ENCODE results near the gene BYSL. TPM values are rescaled to one million over a fixed set of nuclear protein-coding genes. Genes with fewer than 3 reads are reported as not detected.
A peak's percentile ranks its signal among the peaks of the same experiment; 100 is the strongest.

Gene BYSL
- total and polyA plus RNA-seq, 9 of the 15 experiments (the other 6 are each of a cell fraction or from before 2014, with no cell fraction given) = 22.2 to 92.3 (median 53.4) TPM

DNA sequence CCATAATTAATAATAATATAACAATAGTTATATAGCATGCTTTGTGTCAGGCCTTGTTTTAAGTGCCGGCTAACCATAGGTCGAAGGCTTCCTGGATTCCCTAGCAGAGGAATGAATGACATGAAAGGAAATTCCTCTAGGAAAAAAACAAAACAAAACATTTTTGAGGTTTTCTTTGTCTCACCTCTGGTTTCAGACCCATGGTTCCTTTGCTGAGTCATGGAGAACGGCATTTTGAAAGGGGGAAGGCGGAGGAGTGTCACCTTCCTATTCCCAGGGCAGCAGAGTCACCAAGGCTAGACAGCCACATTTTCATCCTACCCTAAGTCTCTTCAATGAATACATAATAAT is 45.6 kb downstream of the BYSL start (continued):
- TF ChIP-seq, protein P1, sequence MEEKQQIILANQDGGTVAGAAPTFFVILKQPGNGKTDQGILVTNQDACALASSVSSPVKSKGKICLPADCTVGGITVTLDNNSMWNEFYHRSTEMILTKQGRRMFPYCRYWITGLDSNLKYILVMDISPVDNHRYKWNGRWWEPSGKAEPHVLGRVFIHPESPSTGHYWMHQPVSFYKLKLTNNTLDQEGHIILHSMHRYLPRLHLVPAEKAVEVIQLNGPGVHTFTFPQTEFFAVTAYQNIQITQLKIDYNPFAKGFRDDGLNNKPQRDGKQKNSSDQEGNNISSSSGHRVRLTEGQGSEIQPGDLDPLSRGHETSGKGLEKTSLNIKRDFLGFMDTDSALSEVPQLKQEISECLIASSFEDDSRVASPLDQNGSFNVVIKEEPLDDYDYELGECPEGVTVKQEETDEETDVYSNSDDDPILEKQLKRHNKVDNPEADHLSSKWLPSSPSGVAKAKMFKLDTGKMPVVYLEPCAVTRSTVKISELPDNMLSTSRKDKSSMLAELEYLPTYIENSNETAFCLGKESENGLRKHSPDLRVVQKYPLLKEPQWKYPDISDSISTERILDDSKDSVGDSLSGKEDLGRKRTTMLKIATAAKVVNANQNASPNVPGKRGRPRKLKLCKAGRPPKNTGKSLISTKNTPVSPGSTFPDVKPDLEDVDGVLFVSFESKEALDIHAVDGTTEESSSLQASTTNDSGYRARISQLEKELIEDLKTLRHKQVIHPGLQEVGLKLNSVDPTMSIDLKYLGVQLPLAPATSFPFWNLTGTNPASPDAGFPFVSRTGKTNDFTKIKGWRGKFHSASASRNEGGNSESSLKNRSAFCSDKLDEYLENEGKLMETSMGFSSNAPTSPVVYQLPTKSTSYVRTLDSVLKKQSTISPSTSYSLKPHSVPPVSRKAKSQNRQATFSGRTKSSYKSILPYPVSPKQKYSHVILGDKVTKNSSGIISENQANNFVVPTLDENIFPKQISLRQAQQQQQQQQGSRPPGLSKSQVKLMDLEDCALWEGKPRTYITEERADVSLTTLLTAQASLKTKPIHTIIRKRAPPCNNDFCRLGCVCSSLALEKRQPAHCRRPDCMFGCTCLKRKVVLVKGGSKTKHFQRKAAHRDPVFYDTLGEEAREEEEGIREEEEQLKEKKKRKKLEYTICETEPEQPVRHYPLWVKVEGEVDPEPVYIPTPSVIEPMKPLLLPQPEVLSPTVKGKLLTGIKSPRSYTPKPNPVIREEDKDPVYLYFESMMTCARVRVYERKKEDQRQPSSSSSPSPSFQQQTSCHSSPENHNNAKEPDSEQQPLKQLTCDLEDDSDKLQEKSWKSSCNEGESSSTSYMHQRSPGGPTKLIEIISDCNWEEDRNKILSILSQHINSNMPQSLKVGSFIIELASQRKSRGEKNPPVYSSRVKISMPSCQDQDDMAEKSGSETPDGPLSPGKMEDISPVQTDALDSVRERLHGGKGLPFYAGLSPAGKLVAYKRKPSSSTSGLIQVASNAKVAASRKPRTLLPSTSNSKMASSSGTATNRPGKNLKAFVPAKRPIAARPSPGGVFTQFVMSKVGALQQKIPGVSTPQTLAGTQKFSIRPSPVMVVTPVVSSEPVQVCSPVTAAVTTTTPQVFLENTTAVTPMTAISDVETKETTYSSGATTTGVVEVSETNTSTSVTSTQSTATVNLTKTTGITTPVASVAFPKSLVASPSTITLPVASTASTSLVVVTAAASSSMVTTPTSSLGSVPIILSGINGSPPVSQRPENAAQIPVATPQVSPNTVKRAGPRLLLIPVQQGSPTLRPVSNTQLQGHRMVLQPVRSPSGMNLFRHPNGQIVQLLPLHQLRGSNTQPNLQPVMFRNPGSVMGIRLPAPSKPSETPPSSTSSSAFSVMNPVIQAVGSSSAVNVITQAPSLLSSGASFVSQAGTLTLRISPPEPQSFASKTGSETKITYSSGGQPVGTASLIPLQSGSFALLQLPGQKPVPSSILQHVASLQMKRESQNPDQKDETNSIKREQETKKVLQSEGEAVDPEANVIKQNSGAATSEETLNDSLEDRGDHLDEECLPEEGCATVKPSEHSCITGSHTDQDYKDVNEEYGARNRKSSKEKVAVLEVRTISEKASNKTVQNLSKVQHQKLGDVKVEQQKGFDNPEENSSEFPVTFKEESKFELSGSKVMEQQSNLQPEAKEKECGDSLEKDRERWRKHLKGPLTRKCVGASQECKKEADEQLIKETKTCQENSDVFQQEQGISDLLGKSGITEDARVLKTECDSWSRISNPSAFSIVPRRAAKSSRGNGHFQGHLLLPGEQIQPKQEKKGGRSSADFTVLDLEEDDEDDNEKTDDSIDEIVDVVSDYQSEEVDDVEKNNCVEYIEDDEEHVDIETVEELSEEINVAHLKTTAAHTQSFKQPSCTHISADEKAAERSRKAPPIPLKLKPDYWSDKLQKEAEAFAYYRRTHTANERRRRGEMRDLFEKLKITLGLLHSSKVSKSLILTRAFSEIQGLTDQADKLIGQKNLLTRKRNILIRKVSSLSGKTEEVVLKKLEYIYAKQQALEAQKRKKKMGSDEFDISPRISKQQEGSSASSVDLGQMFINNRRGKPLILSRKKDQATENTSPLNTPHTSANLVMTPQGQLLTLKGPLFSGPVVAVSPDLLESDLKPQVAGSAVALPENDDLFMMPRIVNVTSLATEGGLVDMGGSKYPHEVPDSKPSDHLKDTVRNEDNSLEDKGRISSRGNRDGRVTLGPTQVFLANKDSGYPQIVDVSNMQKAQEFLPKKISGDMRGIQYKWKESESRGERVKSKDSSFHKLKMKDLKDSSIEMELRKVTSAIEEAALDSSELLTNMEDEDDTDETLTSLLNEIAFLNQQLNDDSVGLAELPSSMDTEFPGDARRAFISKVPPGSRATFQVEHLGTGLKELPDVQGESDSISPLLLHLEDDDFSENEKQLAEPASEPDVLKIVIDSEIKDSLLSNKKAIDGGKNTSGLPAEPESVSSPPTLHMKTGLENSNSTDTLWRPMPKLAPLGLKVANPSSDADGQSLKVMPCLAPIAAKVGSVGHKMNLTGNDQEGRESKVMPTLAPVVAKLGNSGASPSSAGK (IDR thresholded peaks at IDR 0.05) = peak; percentile 24; the same call in 1 of the 2 replicates
- TF ChIP-seq ZNF778 (CRISPR knock-in tag; IDR thresholded peaks at IDR 0.05) (no peak), NR2F6 (CRISPR knock-in tag; IDR thresholded peaks at IDR 0.05) (no peak), ILK (tag; IDR thresholded peaks at IDR 0.05; ENCODE audit: borderline replicate concordance, low read depth) (no peak), CXXC5 (CRISPR knock-in tag; IDR thresholded peaks at IDR 0.05) (no peak; the same call in 1 of the 2 replicates), SNRNP70 (optimal IDR thresholded peaks at IDR 0.05; ENCODE audit: low read depth, low read length) (no peak), ZFP30 (CRISPR knock-in tag; IDR thresholded peaks at IDR 0.05; ENCODE audit: borderline replicate concordance) (no peak), CBFB (CRISPR knock-in tag; IDR thresholded peaks at IDR 0.05) (no peak), HSF4 (CRISPR knock-in tag; IDR thresholded peaks at IDR 0.05; ENCODE audit: borderline replicate concordance) (no peak), HDAC2 (IDR thresholded peaks at IDR 0.05) (no peak), FOSL1 (tag; conservative IDR thresholded peaks at IDR 0.05) (no peak), ZNF444 (CRISPR knock-in tag; IDR thresholded peaks at IDR 0.05) (0 out of 2 replicates have a peak, but pooled peaks have one; percentile 36), MED1 (CRISPR knock-in tag; IDR thresholded peaks at IDR 0.05; ENCODE audit: borderline replicate concordance) (no peak), CTBP1 (IDR thresholded peaks at IDR 0.05; ENCODE audit: borderline replicate concordance) (no peak), ZNF274 (IDR thresholded peaks at IDR 0.05; ENCODE audit: borderline replicate concordance, low read depth, low read length) (no peak), WHSC1 (IDR thresholded peaks at IDR 0.05; ENCODE audit: low read length) (no peak)
- TF ChIP-seq, protein P2, sequence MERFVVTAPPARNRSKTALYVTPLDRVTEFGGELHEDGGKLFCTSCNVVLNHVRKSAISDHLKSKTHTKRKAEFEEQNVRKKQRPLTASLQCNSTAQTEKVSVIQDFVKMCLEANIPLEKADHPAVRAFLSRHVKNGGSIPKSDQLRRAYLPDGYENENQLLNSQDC (CRISPR knock-in tag; IDR thresholded peaks at IDR 0.05) = no peak
- TF ChIP-seq, protein P3, sequence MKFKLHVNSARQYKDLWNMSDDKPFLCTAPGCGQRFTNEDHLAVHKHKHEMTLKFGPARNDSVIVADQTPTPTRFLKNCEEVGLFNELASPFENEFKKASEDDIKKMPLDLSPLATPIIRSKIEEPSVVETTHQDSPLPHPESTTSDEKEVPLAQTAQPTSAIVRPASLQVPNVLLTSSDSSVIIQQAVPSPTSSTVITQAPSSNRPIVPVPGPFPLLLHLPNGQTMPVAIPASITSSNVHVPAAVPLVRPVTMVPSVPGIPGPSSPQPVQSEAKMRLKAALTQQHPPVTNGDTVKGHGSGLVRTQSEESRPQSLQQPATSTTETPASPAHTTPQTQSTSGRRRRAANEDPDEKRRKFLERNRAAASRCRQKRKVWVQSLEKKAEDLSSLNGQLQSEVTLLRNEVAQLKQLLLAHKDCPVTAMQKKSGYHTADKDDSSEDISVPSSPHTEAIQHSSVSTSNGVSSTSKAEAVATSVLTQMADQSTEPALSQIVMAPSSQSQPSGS (CRISPR knock-in tag; IDR thresholded peaks at IDR 0.05) = no peak
